Spleen (tissue), 11 donors: ENCODE measurements around the gene ARHGAP29. TPM values are rescaled to one million over a fixed set of nuclear protein-coding genes. Genes with fewer than 3 reads are reported as not detected.

Source experiments
- DNase-seq: peaks from one replicate; pipeline ENCODE4 v3.0.0-alpha.2; 2020
- H3K27ac ChIP-seq, 8 donors: fragments of 200-600 bp; sonication (generic) in 7 of 8; 1 replicate in 4 of 8; 2 replicates in 4 of 8; pipeline versions ENCODE4 v1.5.0 to v1.8.0; 2016 to 2021; ENCODE audit warnings: inconsistent platforms in 4 of 8, mild to moderate bottlenecking in 4 of 8, moderate library complexity in 1 of 8
- H3K27me3 ChIP-seq, 7 donors: fragments of 200-600 bp; sonication (generic) in 6 of 7; replicated peaks in 1 of 7; 1 replicate in 4 of 7; 2 replicates in 3 of 7; pipeline versions ENCODE4 v1.5.0 to v1.8.0; 2016 to 2021; ENCODE audit warnings: inconsistent platforms in 3 of 7, mild to moderate bottlenecking in 1 of 7
- H3K36me3 ChIP-seq, 6 donors: fragments of 200-600 bp; sonication (generic) in 5 of 6; 1 replicate in 4 of 6; 2 replicates in 2 of 6; pipeline versions ENCODE4 v1.5.0 to v1.8.0; 2016 to 2021; ENCODE audit warnings: inconsistent platforms in 2 of 6
- H3K4me1 ChIP-seq, 6 donors: fragments of 200-600 bp; sonication (generic) in 5 of 6; 1 replicate in 3 of 6; 2 replicates in 3 of 6; pipeline versions ENCODE4 v1.5.0 to v1.8.0; 2016 to 2021; ENCODE audit warnings: inconsistent platforms in 3 of 6
- H3K4me3 ChIP-seq, 8 donors: fragments of 200-600 bp; sonication (generic) in 7 of 8; 1 replicate in 4 of 8; 2 replicates in 4 of 8; pipeline versions ENCODE4 v1.5.0 to v1.8.0; 2016 to 2021; ENCODE audit warnings: inconsistent platforms in 4 of 8, mild to moderate bottlenecking in 4 of 8, moderate library complexity in 2 of 8
- H3K9me3 ChIP-seq, 8 donors: fragments of 200-600 bp; sonication (generic) in 7 of 8; 1 replicate in 4 of 8; 2 replicates in 4 of 8; pipeline versions ENCODE4 v1.5.0 to v1.8.0; 2016 to 2021; ENCODE audit warnings: inconsistent platforms in 4 of 8
- POLR2A ChIP-seq, 3 donors: fragments of 450-650 bp; IDR thresholded peaks; one replicate each; pipeline ENCODE4 v1.5.1; 2017; ENCODE audit warnings: antibody characterized with exemption in 3 of 3, mild to moderate bottlenecking in 1 of 3
- POLR2AphosphoS5 ChIP-seq, 3 donors: sonication (generic); formaldehyde crosslinking; IDR thresholded peaks; one replicate each; pipeline ENCODE4 v1.5.1; 2017; ENCODE audit warnings: antibody characterized with exemption in 3 of 3
- WGBS, 5 donors: extraction: QIAGEN DNeasy Blood & Tissue Kit in 3 of 5; methylation state at CpG; one replicate each; pipeline versions ENCODE4 v1.1.5 to v1.1.7; 2013 to 2018; 5-methylcytosine and 5-hydroxymethylcytosine counted together
- intact Hi-C: fragments of 100-400 bp; cut with DNase I; formaldehyde crosslinking; loops from one replicate; pipeline ENCODE4 v1.15.0; 2023; ENCODE audit warnings: low total_unique reads
- polyA plus RNA-seq, 3 donors: library from polyadenylated mRNA; stranded (reverse); fragments of 200-250 nt; gene quantifications; one replicate each; pipeline ENCODE4 v1.2.1, GENCODE V29; 2013
- total RNA-seq, 7 donors: library from RNA; depleted of rRNA in 3 of 7; stranded (reverse); fragments of >200 nt in 3 of 7; fragmentation: NEBNext Ultra II Directional in 4 of 7; extraction: Animal tissue kit (Norgen Biotek cat#: 25700) in 4 of 7; gene quantifications; one replicate each; pipeline versions ENCODE4 v1.1.0 to v1.2.1, GENCODE V29; 2016 to 2021
- TF ChIP-seq, protein P1 (sequence below), 11 experiments: fragments of 200-600 bp in 7 of 11; fragments of 450-650 bp in 4 of 11; sonication (generic) in 4 of 11; IDR thresholded peaks in 8 of 11; conservative IDR thresholded peaks in 3 of 11; 1 replicate in 7 of 11; 2 replicates in 4 of 11; pipeline versions ENCODE4 v1.4.0 to v1.8.0; 2016 to 2021; ENCODE audit warnings: antibody characterized with exemption in 11 of 11, inconsistent platforms in 4 of 11, mild to moderate bottlenecking in 1 of 11
- donor health status: healthy with polysubstance abuse.
- donor health status: DM: no; HTN: no; CAD: no; lungs with moderate emphysema.
- donor health status: DM: no; HTN: no; CAD: no.
- donor health status: Bipolar disorder and iron deficiency.
- donor health status: healthy.
- donor health status: DM: no; HTN: no; CAD: no.
- donor health status: DM: yes; HTN: yes; CAD: no.

Gene ARHGAP29
- total and polyA plus RNA-seq, 10 donors, result 7.3 to 124 (median 71.9) TPM

DNA sequence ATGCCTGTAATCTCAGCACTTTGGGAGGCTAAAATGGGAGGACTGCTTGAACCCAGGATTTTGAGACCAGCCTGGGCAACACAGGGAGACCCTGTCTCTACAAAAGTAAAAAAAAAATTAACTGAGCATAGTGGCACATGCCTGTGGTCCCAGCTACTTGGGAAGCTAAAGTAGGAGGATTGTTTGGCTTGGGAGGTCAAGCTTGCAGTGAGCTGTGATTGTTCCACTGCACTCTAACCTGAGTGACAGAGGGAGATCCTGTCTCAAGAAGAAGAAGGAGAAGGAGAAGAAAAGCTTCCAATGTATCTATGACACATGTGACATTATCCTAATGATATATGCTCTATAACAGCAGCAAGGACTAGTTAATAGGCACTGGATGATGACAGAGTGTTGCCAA lies 20.1 kb upstream of the ARHGAP29 start:
- no peaks in the 10 kb centered on the region for H3K9me3 ChIP-seq
- no peaks in the 10 kb centered on the region for H3K4me1 ChIP-seq
- H3K36me3 ChIP-seq, result no peaks in the 10 kb centered on the region
- intact Hi-C loops, result no loop called here
- H3K27ac ChIP-seq, result no peak overlapping the region
- peaks cover 0 to 22% (median 0%) of the 10 kb centered on the region in 7 donors for H3K27me3 ChIP-seq
- DNase-seq, result no peak
- TF ChIP-seq, protein P1, sequence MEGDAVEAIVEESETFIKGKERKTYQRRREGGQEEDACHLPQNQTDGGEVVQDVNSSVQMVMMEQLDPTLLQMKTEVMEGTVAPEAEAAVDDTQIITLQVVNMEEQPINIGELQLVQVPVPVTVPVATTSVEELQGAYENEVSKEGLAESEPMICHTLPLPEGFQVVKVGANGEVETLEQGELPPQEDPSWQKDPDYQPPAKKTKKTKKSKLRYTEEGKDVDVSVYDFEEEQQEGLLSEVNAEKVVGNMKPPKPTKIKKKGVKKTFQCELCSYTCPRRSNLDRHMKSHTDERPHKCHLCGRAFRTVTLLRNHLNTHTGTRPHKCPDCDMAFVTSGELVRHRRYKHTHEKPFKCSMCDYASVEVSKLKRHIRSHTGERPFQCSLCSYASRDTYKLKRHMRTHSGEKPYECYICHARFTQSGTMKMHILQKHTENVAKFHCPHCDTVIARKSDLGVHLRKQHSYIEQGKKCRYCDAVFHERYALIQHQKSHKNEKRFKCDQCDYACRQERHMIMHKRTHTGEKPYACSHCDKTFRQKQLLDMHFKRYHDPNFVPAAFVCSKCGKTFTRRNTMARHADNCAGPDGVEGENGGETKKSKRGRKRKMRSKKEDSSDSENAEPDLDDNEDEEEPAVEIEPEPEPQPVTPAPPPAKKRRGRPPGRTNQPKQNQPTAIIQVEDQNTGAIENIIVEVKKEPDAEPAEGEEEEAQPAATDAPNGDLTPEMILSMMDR (IDR thresholded peaks at IDR 0.05 in 8 of 11, conservative IDR thresholded peaks at IDR 0.05 in 3 of 11), result no peak
- TF ChIP-seq POLR2AphosphoS5 (IDR thresholded peaks at IDR 0.05), result no peak
- no peak for TF ChIP-seq POLR2A (IDR thresholded peaks at IDR 0.05)
- no peak overlapping the region for H3K4me3 ChIP-seq

DNA sequence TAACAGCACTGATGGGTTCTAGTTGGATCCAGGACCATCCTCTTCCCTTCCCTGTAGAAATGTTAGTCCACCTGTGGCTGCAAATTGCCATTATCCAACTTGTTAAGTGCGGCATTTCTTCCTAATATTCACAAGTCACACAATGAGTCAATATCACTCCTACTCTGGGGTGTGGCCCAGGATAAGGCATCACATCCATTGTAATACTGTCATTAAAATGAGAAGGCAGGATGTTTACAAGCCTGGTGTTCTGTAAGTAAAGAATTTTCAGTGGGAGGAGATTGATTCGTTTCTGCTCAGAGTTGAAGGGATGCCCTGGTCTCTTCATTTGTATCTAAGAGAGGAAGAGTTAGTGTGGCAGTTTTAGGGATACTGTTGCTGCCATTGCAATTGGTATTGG lies 18.1 kb upstream of the ARHGAP29 start:
- Histone ChIP-seq H3K4me1 (no peaks in the 10 kb centered on the region), H3K4me3 (no peak overlapping the region), H3K9me3 (no peaks in the 10 kb centered on the region), H3K36me3 (no peaks in the 10 kb centered on the region), H3K27me3 (peaks cover 0 to 32% (median 0%) of the 10 kb centered on the region in 7 donors), H3K27ac (no peak overlapping the region)
- no peak for DNase-seq
- intact Hi-C loops, result no loop called here
- 59 to 76% (median 65%) methylated on average over 2 of the region's 2 CpGs for WGBS, 5 donors
- TF ChIP-seq POLR2A (IDR thresholded peaks at IDR 0.05) (no peak), POLR2AphosphoS5 (IDR thresholded peaks at IDR 0.05) (no peak)
- TF ChIP-seq, protein P1 (IDR thresholded peaks at IDR 0.05 in 8 of 11, conservative IDR thresholded peaks at IDR 0.05 in 3 of 11), result no peak

DNA sequence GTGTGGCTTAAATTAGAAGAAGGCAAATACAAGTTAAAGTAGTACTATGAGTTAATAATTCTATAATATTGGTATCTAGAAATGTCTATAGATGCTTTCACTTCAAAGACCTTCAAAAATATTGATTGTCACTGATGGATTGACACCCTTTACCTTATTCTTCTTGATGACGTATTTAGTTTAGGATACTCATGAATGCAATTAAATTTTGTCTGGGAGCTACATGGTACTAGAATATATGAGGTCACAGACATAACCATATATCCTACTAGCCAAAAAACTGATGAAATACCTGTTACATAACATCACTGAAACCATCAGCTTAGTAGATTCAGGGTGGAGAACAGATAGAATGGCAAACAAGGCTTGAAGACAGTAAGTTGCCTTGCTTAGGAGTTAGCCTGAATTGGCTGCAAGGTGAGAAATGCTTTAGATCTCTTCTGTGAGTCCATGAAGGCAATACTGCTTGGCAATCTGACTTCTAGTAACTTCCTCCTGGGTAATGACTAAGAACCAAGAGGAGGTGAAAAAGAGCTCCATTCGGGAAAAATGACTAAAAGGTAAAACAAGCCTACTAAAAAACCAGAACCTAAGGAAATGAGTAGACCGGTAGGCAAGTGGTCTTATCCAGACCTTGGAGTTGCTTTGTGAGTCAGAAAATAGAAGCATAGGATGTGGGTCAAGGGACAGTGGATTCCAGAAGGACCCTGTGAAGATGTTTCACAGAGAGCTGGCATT lies 16.9 kb upstream of the ARHGAP29 start:
- Histone ChIP-seq H3K27ac (no peak overlapping the region), H3K36me3 (no peaks in the 10 kb centered on the region), H3K9me3 (no peaks in the 10 kb centered on the region), H3K4me1 (no peaks in the 10 kb centered on the region), H3K4me3 (no peak overlapping the region), H3K27me3 (peaks cover 0 to 45% (median 0%) of the 10 kb centered on the region in 7 donors)
- no peak for TF ChIP-seq POLR2A (IDR thresholded peaks at IDR 0.05)
- TF ChIP-seq POLR2AphosphoS5 (IDR thresholded peaks at IDR 0.05), result no peak
- TF ChIP-seq, protein P1 (IDR thresholded peaks at IDR 0.05 in 8 of 11, conservative IDR thresholded peaks at IDR 0.05 in 3 of 11), result no peak
- DNase-seq, result no peak
- 63 to 70% (median 66%) methylated on average over 3 of the region's 3 CpGs for WGBS, 5 donors
- intact Hi-C loops, result no loop called here

DNA sequence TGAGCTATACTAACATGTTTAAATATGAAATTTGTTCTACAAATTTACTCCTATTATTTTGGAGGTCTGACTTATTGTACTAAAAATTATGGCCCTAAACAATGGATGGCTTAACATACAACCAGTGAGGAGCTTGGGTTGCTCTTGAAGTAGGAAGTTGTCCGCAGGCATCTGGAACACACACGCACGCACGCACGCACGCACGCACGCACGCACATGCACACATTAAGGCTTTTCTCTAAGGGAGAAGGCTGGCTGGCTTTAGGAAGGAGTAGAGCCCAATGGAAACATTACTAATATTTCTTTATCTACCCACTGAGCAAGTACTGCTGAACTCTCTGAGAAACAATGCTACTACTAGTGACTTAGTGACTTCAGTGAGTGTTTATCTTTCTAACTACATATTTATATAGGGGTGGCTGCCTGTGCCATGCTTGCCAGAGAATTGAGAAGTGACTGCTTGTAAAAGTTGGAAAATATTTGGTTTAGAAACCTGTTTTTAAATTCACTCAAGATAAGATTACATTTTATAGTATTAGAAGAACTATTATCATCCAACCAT lies 16.2 kb upstream of the ARHGAP29 start:
- no peak for DNase-seq
- intact Hi-C loops, result no loop called here
- Histone ChIP-seq H3K9me3 (no peaks in the 10 kb centered on the region), H3K36me3 (no peaks in the 10 kb centered on the region), H3K27me3 (peaks cover 0 to 52% (median 0%) of the 10 kb centered on the region in 7 donors), H3K27ac (no peak overlapping the region), H3K4me1 (no peaks in the 10 kb centered on the region), H3K4me3 (no peak overlapping the region)
- no peak for TF ChIP-seq POLR2AphosphoS5 (IDR thresholded peaks at IDR 0.05)
- TF ChIP-seq POLR2A (IDR thresholded peaks at IDR 0.05), result no peak
- TF ChIP-seq, protein P1 (IDR thresholded peaks at IDR 0.05 in 8 of 11, conservative IDR thresholded peaks at IDR 0.05 in 3 of 11), result no peak
- 95 to 98% (median 96%) methylated on average over 9 of the region's 9 CpGs for WGBS, 5 donors
